Measurements from ENCODE around the gene KRTAP23-1.

The KRTAP23-1 gene

GRCh38 chr21:30340714-30341573, 7.5 kb downstream of the KRTAP23-1 start:
- Histone ChIP-seq H3K4me3 (ENCODE audit: low read depth in 1 of 2, low read length in 1 of 2) (no peak overlapping the region), H3K36me3 (no peaks in the 10 kb centered on the region), H3K27me3 (no peaks in the 10 kb centered on the region), H3K4me1 (ENCODE audit: control insufficient read depth in 1 of 2, insufficient read depth in 1 of 2, low read depth in 1 of 2, low read length in 1 of 2) (no peaks in the 10 kb centered on the region), H3K9me3 (no peaks in the 10 kb centered on the region), H3K27ac (no peak overlapping the region)
- TF ChIP-seq CTCF (IDR thresholded peaks at IDR 0.05) = no peak

GRCh38 chr21:30338717-30339116, 9.7 kb downstream of the KRTAP23-1 start:
- no peak overlapping the region for H3K4me3 ChIP-seq (ENCODE audit: low read depth in 1 of 2, low read length in 1 of 2)
- no peaks in the 10 kb centered on the region for H3K27me3 ChIP-seq
- no peaks in the 10 kb centered on the region for H3K36me3 ChIP-seq
- no peak overlapping the region for H3K27ac ChIP-seq
- H3K4me1 ChIP-seq (ENCODE audit: control insufficient read depth in 1 of 2, insufficient read depth in 1 of 2, low read depth in 1 of 2, low read length in 1 of 2) = no peaks in the 10 kb centered on the region
- TF ChIP-seq CTCF (IDR thresholded peaks at IDR 0.05) = no peak
- H3K9me3 ChIP-seq = no peaks in the 10 kb centered on the region

GRCh38 chr21:30337772-30338171, 10.6 kb downstream of the KRTAP23-1 start:
- H3K9me3 ChIP-seq = no peaks in the 10 kb centered on the region
- H3K27ac ChIP-seq = no peak overlapping the region

GRCh38 chr21:30337276-30337744, 11.1 kb downstream of the KRTAP23-1 start, which contains the start of gene KRTAP27-1:
Gene KRTAP27-1 (minus strand): TSS chr21:30337694. CDS start chr21:30337668, 26 bp downstream.
- Histone ChIP-seq H3K27ac (no peak within 1 kb of the TSS), H3K4me1 (ENCODE audit: control insufficient read depth in 1 of 2, insufficient read depth in 1 of 2, low read depth in 1 of 2, low read length in 1 of 2) (no peaks in the 10 kb centered on the region), H3K4me3 (ENCODE audit: low read depth in 1 of 2, low read length in 1 of 2) (no peak within 1 kb of the TSS), H3K36me3 (no peaks in the 10 kb centered on the region), H3K27me3 (no peaks in the 10 kb centered on the region), H3K9me3 (no peaks in the 10 kb centered on the region)
- no peak for TF ChIP-seq CTCF (IDR thresholded peaks at IDR 0.05)

More at GRCh38 chr21:30337772-30338171, 10.6 kb downstream of the KRTAP23-1 start:
- Histone ChIP-seq H3K4me3 (ENCODE audit: low read depth in 1 of 2, low read length in 1 of 2) (no peak overlapping the region), H3K36me3 (no peaks in the 10 kb centered on the region), H3K4me1 (ENCODE audit: control insufficient read depth in 1 of 2, insufficient read depth in 1 of 2, low read depth in 1 of 2, low read length in 1 of 2) (no peaks in the 10 kb centered on the region), H3K27me3 (no peaks in the 10 kb centered on the region)
- no peak for TF ChIP-seq CTCF (IDR thresholded peaks at IDR 0.05)

- Histone ChIP-seq H3K27me3 (no peaks in the 10 kb centered on the region), H3K36me3 (no peaks in the 10 kb centered on the region), H3K9me3 (no peaks in the 10 kb centered on the region), H3K4me1 (ENCODE audit: control insufficient read depth in 1 of 2, insufficient read depth in 1 of 2, low read depth in 1 of 2, low read length in 1 of 2) (no peaks in the 10 kb centered on the region), H3K27ac (no peak overlapping the region), H3K4me3 (ENCODE audit: low read depth in 1 of 2, low read length in 1 of 2) (no peak overlapping the region)
- TF ChIP-seq CTCF (IDR thresholded peaks at IDR 0.05) = no peak
Measured at GRCh38 chr21:30336596-30336995, 11.8 kb downstream of the KRTAP23-1 start.
